ENCODE measurements around the gene CHN2.

- TF ChIP-seq CTCF (IDR thresholded peaks at IDR 0.05) (no peak), EZH2 (IDR thresholded peaks at IDR 0.05) (no peak), EZH2phosphoT487 (IDR thresholded peaks at IDR 0.05) (no peak)
Observed at GRCh38 chr7:29255199-29255878, 60.8 kb downstream of the CHN2 start.
